A204.1 (cell line): ENCODE measurements around the gene UBE2H.
"Not testable (repeated sequence)": the region's sequence is repeated elsewhere in the genome, so short reads cannot be mapped to it uniquely, and the experiment has no call there.

Experiments used
- FAIRE-seq: peaks from 2 replicates; lab custom pipeline; 2012; peaks lifted over from hg19 to GRCh38; lab: Jason Lieb, UNC

UBE2H gene

GRCh38 chr7:129870668-129871067 is 82.1 kb downstream of the UBE2H start:
- no peak for FAIRE-seq

DNA sequence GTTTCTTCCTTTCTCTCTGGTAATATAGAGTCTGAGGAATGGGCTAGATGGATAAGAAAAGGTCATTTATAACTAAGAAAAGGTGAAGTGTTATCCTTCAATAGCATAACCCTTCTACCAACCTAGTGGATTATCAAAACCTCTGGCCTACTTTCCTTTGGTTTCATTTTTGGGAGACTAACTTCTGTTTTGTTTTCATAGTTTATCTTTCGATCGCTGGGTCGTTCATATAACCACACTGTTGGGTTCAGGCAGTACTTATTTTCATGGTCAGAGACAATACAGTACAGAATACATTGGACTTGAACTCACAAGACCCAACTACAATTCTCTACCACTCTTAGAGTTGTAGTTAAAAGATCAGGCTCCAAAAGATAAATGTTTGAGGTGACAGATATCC is 86.5 kb downstream of the UBE2H start:
- no peak for FAIRE-seq

DNA sequence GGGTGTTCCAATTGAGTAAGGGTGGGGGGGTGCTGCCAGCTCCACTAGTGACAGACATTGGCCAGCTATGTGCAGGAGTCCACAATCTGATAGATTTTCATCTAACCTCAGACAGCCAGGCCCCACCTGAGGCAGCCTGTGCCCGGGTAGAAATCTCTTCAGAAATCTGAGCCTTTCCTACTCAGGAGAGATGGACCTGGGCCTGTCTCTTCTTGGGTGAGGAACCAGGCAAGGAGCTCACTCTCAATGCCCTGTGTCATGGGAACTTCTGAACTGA is 86.9 kb downstream of the UBE2H start:
- no peak for FAIRE-seq

GRCh38 chr7:129865093-129865924 is 87.5 kb downstream of the UBE2H start:
- FAIRE-seq, result no peak

- not testable (repeated sequence) for FAIRE-seq
These were observed 88.1 kb downstream of the UBE2H start for GRCh38 chr7:129864676-129865075.

GRCh38 chr7:129864042-129864441 is 88.7 kb downstream of the UBE2H start:
- no peak for FAIRE-seq

DNA sequence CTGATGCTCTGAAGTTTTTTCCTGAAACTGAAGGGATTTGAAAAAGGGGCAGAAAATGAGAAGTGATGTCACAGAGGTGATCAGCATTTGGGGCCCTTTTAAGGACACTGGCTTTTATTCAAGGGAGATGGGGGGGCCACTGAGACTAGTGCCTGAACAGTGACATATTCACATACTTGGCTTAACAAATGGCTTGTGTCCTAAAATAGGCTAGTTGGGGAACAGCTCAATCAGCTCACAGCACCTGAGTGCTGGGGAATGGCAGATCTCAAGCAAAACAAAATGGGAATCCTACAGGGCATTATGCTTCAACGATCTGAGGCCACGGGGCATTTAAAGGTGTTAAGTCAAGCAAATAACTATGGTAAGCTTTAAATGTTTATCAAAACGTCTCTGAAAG is 90.1 kb downstream of the UBE2H start:
- FAIRE-seq, result no peak

DNA sequence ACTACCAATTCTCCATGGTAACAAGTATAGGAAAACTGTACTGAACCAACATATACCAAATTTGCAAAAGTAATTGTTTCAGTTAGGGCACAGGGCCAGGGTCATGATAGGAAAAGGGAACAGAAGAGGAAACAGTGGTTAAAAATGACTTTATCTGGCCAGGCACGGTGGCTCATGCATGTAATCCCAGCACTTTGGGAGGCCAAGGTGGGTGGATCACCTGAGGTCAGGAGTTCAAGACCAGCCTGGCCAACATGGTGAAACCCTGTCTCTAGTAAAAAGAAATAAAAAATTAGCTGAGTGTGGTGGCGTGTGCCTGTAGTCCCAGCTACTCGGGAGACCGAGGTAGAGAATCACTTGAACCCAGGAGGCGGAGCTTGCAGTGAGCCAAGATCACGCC is 92.0 kb downstream of the UBE2H start:
- not testable (repeated sequence) for FAIRE-seq

DNA sequence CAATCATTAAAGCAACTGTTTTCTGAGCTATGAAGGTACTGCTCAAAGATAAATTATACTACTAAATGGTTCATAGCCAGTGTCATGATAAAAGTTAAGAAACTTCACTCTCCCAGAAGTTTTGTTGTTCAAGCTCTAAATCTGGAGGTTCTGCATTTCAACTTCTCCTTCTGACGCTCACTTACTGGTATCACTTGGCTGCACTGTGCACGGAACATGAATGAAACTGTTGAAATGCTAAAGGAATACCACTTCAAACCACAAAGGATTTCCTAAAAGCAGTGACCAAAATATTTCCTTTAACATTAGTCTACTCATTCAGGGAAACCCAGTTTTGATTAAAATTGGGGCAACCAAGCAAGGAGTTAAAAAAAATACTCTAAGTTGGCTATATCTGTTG is 93.6 kb downstream of the UBE2H start:
- no peak for FAIRE-seq

DNA sequence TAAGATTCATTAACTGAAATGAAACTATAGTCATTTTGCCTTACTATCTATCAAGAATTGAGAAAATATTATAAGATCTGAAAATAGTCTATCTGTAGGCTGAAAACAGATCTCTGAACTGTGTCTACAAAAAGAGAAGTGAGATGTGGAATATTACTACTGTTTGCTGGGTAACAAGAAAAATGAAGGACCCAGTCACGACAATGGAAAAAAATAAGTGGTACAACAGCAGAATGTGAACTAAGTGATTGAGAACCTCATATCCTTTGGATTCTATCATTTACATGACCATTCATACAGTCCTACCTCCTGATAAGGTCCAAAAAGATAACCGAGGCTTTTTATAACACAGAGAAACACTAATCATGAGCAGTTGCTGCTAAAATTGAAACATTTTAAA is 94.3 kb downstream of the UBE2H start:
- no peak for FAIRE-seq

DNA sequence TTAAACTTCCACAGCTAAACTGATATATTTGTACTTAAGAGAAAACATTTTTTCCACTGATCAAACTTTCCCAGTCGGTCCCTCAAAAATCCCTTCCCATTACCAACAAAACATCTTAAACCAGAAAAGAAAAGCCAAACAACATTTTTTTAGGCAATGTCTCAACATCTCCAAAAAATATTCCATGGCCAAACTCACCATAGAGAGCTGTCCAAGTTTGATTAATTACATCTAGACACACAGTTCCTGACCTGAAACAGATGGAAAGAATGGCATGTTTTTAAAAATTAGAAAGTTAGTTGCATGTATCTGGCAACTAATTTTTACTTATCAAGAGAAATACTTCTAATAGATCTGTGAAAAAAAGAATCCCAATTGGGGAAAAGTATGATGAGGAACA is 95.4 kb downstream of the UBE2H start:
- FAIRE-seq, result no peak

DNA sequence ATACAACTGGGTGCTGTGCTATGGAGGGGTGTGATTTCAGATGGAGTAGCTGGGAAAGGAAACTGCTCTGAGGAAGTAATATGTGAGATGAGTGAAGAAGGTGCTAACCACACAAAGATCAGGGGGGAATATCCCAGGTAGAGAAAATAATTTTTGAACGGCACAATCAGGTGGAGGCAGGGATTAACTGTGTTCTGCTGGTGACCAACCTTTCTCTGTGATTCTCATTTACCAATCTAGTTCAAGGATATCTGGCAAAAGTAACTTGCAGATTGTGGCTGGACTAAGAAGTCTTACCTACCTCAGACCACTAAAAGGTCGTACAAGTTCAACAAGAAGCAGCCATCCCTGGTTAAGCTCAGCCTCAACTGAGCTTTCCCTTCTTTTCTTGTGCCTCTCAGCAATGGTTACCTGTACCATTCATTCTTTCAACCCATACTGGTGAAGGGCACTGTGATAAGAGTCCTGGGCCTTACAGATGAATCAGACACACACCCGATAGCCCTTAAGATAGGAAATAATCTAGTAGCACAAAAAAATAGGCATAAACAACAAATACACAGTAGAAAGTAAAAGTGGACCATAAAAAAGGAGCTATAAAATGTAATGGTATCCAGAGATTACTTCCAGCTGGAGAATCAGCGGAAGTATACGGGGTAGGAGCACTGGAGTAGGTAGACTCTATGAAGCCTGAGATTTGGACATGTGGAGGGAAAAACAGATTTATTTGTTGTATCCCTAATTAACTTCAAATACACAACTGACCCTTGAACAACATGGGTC is 96.6 kb downstream of the UBE2H start:
- FAIRE-seq, result no peak

DNA sequence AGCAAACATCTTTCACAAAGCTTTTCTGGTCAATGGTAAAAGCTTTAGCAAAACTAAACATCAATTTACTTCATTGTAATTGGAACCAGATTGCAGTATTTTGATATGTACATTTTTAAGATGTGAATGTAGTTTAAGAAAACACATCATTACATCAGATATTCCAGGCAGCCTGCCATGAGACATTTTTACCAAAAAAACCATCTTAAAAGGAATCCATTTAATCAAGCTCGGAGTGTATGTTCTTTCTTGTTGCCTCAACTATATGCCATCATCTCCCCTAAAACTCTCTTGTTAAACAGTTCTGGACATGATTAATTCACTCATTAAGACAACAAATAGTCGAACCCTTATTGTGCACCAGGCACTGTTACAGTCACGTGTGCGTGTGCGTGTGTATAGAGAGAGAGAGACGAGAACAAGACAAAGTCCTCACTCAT is 97.5 kb downstream of the UBE2H start:
- no peak for FAIRE-seq

- FAIRE-seq, result no peak
These were observed 98.4 kb downstream of the UBE2H start for GRCh38 chr7:129854401-129854800.

DNA sequence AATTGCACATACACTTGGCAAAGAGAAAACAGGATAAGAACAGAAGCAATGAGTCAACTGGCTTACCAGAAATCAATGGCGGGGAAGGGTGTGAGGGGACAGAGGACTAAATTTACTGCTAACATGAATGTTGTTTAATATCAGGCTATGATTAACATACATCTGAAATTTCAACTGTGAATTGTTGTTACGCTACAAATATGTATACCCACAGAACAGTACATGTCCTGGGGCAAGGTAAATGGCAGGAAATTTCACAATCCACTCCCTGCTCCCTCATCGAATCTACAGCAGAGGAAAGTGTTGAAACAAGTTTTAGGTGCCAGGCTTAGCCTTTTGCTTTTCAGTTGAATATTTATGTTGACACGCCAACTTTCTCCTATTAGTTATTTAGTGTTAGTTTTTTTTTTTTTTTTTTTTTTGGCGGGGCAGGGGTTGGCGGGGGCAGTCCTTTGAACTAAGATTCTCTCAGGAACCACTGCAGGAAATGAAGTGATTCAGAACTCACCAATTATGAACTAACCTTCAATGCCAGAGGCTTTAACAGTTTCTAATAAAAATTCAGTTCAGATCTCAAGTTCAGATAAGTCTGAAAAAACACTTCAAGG is 99.0 kb downstream of the UBE2H start:
- FAIRE-seq, result no peak

- no peak for FAIRE-seq
These were observed 101.0 kb downstream of the UBE2H start for GRCh38 chr7:129851809-129852208.

DNA sequence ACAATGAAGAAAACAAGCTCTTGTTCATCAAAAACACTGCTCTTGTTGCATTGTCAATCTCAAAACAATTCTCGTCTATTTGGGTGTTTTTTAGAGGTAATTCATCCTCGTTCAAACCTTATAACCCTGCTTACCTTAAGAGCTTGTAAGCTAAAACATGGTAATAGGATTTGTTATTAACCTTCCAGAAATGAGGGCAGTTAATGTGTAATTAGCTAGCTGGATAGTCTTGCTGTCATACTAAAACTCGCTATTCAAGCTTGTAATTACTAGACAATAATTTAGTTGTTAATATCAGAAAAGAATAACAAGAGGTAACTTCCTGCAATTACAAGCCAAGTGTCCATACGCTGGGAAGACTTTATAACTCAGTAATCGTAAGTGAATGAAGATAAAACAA is 101.6 kb downstream of the UBE2H start:
- FAIRE-seq, result no peak

- FAIRE-seq, result no peak
These were observed 104.3 kb downstream of the UBE2H start for GRCh38 chr7:129848436-129848835.

GRCh38 chr7:129845972-129846327 is 106.8 kb downstream of the UBE2H start:
- no peak for FAIRE-seq

DNA sequence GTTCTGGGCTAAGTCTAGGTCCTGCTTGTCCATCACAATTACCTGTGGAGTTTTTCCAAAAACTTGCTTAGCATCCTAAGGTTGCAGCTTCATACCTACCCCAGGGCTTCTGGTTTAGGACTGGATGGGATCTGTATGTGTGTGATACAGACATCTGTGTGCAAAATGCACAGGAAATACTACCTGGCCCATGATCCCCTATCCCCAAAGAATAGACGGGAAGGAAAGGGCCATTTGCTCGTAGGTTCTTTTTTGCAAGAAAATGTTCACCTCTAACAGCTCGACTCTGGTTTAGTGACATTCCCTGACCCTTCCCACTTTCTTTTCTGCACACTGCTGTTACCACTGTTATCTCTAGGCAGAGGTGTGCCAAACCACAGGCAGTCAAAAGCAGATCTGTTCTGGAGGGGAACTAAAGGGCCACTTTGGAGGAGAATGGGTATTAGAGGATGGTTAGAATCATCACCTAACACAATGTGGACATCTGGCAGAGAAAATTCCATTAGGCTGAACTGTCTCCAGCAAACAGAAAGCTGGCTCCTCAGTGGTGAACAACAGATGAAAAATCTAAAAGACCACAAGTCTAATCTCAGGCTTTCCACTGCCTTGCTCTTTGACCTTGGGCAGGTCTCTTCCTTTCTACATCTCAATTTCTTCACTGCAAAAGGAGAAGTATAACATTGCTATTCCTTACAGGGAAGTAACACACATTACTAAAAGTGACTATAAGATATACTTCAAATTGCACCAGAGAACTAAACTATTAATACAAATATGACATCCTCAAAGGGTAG is 107.4 kb downstream of the UBE2H start:
- FAIRE-seq, result no peak

GRCh38 chr7:129843978-129844840 is 108.6 kb downstream of the UBE2H start:
- FAIRE-seq, result no peak
